ENCODE measurements around the gene GPAM. TPM values are rescaled to one million over a fixed set of nuclear protein-coding genes. Genes with fewer than 3 reads are reported as not detected.
"Not testable (repeated sequence)": the region's sequence is repeated elsewhere in the genome, so short reads cannot be mapped to it uniquely, and the experiment has no call there.

Gene GPAM
- polyA plus RNA-seq, 1 of the 3 experiments (the other 2 are of a cell fraction): 2.1 TPM

DNA sequence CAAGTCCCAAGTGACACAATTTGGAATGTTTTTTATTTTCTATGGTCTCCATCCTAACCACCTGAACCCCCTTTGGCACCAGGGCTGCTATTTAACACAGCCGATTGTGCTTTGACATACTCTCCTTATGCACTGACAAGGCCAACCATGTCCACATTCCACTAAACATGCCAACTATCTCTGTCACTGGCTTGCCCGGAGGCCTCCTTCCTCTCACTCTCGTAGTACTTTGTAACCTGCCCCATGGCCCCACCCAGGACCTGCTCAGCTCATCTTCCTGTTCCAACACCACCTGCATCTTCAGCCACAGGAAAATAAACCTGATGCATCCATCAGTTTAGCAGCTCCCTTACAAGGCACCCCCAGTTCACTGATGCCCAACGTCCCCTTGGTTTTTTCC is 63.1 kb downstream of the GPAM start (continued):
- TF ChIP-seq, protein P1, sequence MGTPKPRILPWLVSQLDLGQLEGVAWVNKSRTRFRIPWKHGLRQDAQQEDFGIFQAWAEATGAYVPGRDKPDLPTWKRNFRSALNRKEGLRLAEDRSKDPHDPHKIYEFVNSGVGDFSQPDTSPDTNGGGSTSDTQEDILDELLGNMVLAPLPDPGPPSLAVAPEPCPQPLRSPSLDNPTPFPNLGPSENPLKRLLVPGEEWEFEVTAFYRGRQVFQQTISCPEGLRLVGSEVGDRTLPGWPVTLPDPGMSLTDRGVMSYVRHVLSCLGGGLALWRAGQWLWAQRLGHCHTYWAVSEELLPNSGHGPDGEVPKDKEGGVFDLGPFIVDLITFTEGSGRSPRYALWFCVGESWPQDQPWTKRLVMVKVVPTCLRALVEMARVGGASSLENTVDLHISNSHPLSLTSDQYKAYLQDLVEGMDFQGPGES (IDR thresholded peaks at IDR 0.05; ENCODE audit: low read depth, low read length): no peak
- TF ChIP-seq, protein P2, sequence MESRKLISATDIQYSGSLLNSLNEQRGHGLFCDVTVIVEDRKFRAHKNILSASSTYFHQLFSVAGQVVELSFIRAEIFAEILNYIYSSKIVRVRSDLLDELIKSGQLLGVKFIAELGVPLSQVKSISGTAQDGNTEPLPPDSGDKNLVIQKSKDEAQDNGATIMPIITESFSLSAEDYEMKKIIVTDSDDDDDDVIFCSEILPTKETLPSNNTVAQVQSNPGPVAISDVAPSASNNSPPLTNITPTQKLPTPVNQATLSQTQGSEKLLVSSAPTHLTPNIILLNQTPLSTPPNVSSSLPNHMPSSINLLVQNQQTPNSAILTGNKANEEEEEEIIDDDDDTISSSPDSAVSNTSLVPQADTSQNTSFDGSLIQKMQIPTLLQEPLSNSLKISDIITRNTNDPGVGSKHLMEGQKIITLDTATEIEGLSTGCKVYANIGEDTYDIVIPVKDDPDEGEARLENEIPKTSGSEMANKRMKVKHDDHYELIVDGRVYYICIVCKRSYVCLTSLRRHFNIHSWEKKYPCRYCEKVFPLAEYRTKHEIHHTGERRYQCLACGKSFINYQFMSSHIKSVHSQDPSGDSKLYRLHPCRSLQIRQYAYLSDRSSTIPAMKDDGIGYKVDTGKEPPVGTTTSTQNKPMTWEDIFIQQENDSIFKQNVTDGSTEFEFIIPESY (IDR thresholded peaks at IDR 0.05; ENCODE audit: borderline replicate concordance, low read depth): no peak
- TF ChIP-seq FOSL2 (IDR thresholded peaks at IDR 0.05; ENCODE audit: borderline replicate concordance, low read depth) (no peak), NFIC (IDR thresholded peaks at IDR 0.05; ENCODE audit: borderline replicate concordance) (no peak)

DNA sequence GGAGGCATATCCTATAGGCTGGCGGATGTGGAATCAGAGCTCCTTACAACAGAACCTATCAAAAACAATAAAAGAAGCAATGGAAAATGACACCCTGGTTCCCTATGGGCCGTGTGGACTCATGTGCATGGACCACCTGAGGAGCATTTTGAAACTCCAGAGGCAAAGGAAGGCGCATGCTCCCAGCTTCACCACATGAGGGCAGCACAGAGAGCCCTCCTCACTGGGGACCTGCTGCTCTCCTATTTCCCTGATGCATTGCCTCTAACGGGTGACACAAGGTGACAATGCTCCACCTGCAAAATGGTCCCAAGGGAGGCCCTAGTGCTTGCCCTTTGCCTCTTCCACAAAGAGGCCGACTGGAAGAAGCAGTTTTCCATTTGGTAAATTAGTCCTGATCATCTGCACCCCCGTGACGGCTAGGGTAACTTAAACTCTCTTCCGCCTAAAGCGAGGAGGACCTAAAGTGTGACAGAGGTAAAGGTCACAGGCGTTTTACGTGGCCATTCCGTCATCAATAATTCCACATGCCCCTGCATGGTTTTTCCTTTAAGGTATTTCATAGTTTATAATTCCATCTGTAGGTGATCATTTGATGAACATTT is 67.7 kb downstream of the GPAM start:
- POLR2A ChIA-PET: no interaction called here
- H3K9ac ChIP-seq: no peak overlapping the region
- no peak overlapping the region for H2AFZ ChIP-seq (ENCODE audit: low read depth)
- H3K4me3 ChIP-seq (ENCODE audit: low read depth in 2 of 2, low read length in 1 of 2): no peak overlapping the region; a peak in 1 of 4 replicates
- no peak overlapping the region for H3K4me2 ChIP-seq
- no peaks in the 10 kb centered on the region for H3K27me3 ChIP-seq (ENCODE audit: insufficient read depth)
- H3K36me3 ChIP-seq (replicated peaks in 1 of 2; ENCODE audit: control insufficient read depth in 1 of 2, insufficient read depth in 2 of 2, low read length in 1 of 2): no peaks in the 10 kb centered on the region
- no peak for TF ChIP-seq RXRA (IDR thresholded peaks at IDR 0.05; ENCODE audit: borderline replicate concordance, low read depth)
- TF ChIP-seq, protein P3, sequence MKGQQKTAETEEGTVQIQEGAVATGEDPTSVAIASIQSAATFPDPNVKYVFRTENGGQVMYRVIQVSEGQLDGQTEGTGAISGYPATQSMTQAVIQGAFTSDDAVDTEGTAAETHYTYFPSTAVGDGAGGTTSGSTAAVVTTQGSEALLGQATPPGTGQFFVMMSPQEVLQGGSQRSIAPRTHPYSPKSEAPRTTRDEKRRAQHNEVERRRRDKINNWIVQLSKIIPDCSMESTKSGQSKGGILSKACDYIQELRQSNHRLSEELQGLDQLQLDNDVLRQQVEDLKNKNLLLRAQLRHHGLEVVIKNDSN (IDR thresholded peaks at IDR 0.05; ENCODE audit: borderline replicate concordance, low read depth): no peak
- TF ChIP-seq SMC3 (IDR thresholded peaks at IDR 0.05; ENCODE audit: low read depth, low read length): peak; percentile 67
- TF ChIP-seq, protein P4, sequence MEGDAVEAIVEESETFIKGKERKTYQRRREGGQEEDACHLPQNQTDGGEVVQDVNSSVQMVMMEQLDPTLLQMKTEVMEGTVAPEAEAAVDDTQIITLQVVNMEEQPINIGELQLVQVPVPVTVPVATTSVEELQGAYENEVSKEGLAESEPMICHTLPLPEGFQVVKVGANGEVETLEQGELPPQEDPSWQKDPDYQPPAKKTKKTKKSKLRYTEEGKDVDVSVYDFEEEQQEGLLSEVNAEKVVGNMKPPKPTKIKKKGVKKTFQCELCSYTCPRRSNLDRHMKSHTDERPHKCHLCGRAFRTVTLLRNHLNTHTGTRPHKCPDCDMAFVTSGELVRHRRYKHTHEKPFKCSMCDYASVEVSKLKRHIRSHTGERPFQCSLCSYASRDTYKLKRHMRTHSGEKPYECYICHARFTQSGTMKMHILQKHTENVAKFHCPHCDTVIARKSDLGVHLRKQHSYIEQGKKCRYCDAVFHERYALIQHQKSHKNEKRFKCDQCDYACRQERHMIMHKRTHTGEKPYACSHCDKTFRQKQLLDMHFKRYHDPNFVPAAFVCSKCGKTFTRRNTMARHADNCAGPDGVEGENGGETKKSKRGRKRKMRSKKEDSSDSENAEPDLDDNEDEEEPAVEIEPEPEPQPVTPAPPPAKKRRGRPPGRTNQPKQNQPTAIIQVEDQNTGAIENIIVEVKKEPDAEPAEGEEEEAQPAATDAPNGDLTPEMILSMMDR (IDR thresholded peaks at IDR 0.05): peak; percentile 64
- no peak for TF ChIP-seq POLR2AphosphoS5 (IDR thresholded peaks at IDR 0.05; ENCODE audit: low read depth, low read length)
- peak; percentile 64 for TF ChIP-seq RAD21 (IDR thresholded peaks at IDR 0.05; ENCODE audit: low read length)
- peak; percentile 67 for DNase-seq
- CTCF ChIA-PET: interaction anchor here (0.8 to 15.8 kb wide), 21 partner anchors 10 to 1049 kb away, joined by 3 to 238 read pairs (median 4); no protein-coding TSS in a partner anchor
- no peaks in the 10 kb centered on the region for H3K4me1 ChIP-seq (ENCODE audit: control insufficient read depth in 1 of 2, insufficient read depth in 2 of 2, low read depth in 1 of 2, low read length in 1 of 2)
- no peaks in the 10 kb centered on the region for H4K20me1 ChIP-seq (ENCODE audit: insufficient read depth)
- H3K9me3 ChIP-seq: no peaks in the 10 kb centered on the region
- no peak overlapping the region for H3K27ac ChIP-seq (ENCODE audit: low read depth in 2 of 2, low read length in 1 of 2)
- H3F3A ChIP-seq (replicated peaks; ENCODE audit: insufficient read depth): no peaks in the 10 kb centered on the region
- no peaks in the 10 kb centered on the region for H3K79me2 ChIP-seq (ENCODE audit: insufficient read depth)
- H3K9me2 ChIP-seq: no peaks in the 10 kb centered on the region
- whole genome bisulfite sequencing (ENCODE audit: low lambda C conversion rate): 49% methylated on average over 12 of the region's 12 CpGs

DNA sequence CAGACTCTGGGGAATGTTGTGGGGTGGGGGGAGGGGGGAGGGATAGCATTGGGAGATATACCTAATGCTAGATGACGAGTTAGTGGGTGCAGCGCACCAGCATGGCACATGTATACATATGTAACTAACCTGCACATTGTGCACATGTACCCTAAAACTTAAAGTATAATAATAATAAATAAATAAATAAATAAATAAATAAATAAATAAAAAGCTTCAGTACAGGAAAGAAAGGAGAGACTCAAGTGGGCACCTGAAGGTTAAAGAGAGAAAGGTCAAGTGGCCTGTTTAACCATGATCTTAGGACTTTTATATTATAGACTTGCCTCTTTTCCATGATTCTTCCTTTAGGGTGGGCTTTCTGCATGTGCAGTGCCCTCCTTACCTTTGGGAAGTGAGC is 73.8 kb downstream of the GPAM start:
- H3K9me3 ChIP-seq; H3K9me2 ChIP-seq; H3K79me2 ChIP-seq (ENCODE audit: insufficient read depth); H2AFZ ChIP-seq (ENCODE audit: low read depth); H3K27ac ChIP-seq (ENCODE audit: low read depth in 2 of 2, low read length in 1 of 2); H3K4me1 ChIP-seq (ENCODE audit: control insufficient read depth in 1 of 2, insufficient read depth in 2 of 2, low read depth in 1 of 2, low read length in 1 of 2); H3K4me3 ChIP-seq (ENCODE audit: low read depth in 2 of 2, low read length in 1 of 2); H3K9ac ChIP-seq; H3K4me2 ChIP-seq; DNase-seq; H3K36me3 ChIP-seq (replicated peaks in 1 of 2; ENCODE audit: control insufficient read depth in 1 of 2, insufficient read depth in 2 of 2, low read length in 1 of 2); H4K20me1 ChIP-seq (ENCODE audit: insufficient read depth); H3K27me3 ChIP-seq (ENCODE audit: insufficient read depth); H3F3A ChIP-seq (replicated peaks; ENCODE audit: insufficient read depth); POLR2A ChIA-PET; CTCF ChIA-PET: not testable (repeated sequence)
- WGBS (ENCODE audit: low lambda C conversion rate): 0% methylated on average over 1 of the region's 2 CpGs

Measured in SK-N-SH (cell line).